NCI-H526 (cell line): ENCODE measurements around the gene RHOBTB1.
"Not testable (repeated sequence)": the region's sequence is repeated elsewhere in the genome, so short reads cannot be mapped to it uniquely, and the experiment has no call there.

Source experiments
- DNase-seq, 2 experiments: peaks; one replicate each; lab custom pipeline; 2025; lab: John Stamatoyannopoulos, UW

Gene RHOBTB1

DNA sequence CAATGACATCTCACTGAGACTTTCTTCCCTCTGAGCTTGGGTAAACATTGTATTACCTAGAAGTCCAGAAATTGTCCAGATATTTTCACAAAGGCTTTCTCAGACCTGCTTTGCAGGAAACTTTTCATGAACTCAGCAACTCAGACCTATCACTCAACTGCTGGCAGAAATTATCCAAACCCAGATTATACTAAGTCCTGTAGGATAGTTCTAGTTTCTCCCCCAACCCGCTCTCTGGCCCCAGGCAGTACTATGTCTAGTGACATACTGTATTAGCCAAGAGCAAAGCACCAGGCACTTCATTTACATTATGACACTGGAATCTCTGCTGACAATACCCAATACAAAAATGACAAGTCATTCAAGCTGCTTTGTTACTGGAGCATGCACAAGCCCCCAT, 75.0 kb downstream of the RHOBTB1 start:
- DNase-seq, result no peak

- DNase-seq, result peak in 1 of 2 experiments; percentile 31
Measured at GRCh38 chr10:60865198-60865783, 78.7 kb downstream of the RHOBTB1 start.

DNA sequence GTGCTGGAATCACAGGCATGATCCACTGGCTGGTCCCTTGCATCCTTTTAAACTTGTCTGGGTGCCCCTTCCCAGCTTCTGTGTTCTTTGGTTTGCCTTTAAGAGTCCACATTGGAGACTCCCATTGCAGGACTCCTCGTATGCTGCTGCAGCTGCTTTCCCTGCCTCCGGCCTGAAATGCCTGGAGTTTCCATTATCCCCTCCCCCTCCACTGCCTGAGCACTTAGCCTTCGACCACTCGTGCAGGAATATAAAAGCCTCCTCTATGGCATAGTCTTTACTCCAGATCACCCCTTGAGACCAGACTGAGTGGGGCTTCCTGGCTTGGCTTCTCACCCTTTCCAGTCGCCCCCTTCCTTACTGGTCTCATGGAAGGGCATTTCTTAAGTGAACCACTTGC, 80.2 kb downstream of the RHOBTB1 start:
- DNase-seq, result peak; percentile 92

DNA sequence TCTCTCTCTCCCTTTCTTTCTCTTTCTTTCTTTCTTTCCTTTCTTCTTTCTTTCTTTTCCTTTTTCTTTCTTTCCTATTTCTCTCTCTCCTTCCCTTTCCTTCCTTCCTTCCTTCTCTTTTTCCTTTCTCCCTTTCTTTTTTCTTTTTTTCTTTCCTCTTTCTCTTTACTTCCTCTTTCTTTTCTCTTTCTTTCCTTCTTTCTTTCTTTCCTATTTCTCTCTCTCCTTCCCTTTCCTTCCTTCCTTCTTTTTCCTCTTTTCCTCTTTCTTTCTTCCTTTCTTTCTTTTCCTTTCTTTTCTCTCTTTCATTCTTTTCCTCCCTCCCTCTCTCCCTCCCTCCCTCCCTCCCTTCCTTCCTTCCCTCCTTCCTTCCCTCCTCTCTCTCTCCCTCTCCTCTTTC, 81.5 kb downstream of the RHOBTB1 start:
- DNase-seq, result no peak

DNA sequence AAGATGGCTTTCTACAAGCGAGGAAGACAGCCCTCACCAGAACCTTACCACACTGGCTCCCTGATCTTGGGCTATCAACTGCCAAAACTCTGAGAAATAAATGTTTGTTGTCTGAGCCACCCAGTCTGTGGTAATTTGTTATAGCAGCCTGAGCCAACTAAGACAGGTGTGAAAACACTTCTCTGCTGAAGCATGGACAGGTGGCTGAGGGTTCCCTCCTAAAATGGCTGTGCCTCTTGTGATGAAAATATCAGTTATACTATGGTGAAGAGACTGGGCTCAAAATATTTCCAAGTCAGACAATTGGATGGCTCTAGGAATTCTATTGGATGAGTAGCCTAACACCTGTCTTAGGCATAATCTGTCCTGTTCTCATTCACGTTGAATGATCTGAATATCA, 87.6 kb downstream of the RHOBTB1 start:
- DNase-seq, result no peak

- no peak for DNase-seq
Measured at GRCh38 chr10:60853637-60854036, 90.3 kb downstream of the RHOBTB1 start.

GRCh38 chr10:60853107-60853506, 90.9 kb downstream of the RHOBTB1 start:
- DNase-seq, result no peak

DNA sequence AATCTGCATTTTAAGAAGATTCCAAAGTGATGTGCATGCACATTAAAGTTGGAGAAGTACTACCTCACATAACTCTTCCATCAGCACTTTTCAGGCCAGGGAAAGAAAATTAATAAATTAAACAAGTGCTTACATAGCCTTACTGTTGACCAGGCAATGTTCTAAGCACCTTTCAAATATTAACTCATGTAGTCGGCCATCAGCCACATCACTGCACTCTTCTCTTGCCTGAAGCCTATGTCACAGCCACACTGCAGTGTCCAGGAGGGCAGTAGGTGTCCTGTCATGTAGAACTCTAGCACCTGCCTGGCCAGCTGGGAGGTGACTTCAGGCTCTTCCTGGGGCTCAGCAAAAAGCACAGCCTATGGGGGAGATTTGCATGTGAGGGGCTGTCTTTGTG, 94.2 kb downstream of the RHOBTB1 start:
- DNase-seq, result no peak

GRCh38 chr10:60849217-60849616, 94.8 kb downstream of the RHOBTB1 start:
- DNase-seq, result no peak

GRCh38 chr10:60848680-60849079, 95.3 kb downstream of the RHOBTB1 start:
- DNase-seq, result no peak

GRCh38 chr10:60848126-60848525, 95.9 kb downstream of the RHOBTB1 start:
- DNase-seq, result no peak

DNA sequence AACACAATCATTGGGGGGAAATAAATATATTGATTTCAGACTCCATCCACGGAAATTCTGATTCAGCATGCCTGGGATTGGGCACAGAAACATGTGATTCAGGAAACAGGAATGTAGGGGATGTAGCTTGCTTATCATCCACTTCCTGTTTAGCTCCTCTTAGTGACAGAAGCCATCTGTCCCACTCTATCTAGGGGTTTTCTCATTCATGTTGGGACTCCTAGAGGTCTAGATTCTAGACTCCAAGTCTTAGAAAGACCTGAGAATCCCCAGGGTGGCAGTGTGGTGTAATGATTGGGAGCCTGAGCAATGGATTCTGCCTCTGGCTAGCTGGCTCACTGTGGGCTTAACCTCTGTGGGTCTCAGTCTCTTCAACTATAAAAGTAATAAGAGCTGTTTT, 97.8 kb downstream of the RHOBTB1 start:
- DNase-seq, result no peak

GRCh38 chr10:60845038-60845437, 98.9 kb downstream of the RHOBTB1 start:
- no peak for DNase-seq

DNA sequence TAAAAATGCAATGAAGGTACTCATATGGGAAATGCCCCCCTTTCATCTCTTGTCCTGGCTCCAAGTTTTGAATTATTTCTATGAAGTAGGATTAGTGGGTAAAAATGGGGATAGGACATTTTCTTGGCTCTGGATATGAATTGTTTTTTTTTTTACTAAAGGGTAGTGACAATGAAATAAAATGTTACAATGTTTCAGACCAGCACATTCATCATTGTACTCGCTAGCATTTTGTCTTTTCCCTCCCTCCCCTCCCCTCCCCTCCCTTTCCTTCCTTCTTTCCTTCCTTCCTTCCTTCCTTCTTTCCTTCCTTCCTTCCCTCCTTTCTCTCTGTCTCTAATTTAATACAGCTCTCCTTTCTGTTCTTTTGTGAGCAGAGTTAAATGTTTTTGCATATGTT, 101.3 kb downstream of the RHOBTB1 start:
- DNase-seq, result no peak

DNA sequence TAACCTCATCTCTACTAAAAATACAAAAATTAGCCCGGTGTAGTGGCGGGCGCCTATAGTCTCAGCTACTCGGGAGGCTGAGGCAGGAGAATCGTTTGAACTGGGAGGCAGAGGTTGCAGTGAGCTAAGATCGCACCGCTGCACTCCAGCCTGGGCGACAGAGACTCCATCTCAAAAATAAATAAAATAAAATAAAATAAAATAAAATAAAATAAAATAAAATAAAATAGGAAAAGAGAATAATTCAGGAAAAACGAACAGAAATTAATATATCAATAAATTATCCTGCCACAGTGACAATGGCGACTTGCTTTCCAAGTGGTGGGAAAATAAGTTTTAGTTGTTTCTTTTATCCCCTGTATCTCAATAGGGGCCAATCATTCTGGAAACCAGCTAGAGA, 102.8 kb downstream of the RHOBTB1 start:
- DNase-seq, result not testable (repeated sequence)

DNA sequence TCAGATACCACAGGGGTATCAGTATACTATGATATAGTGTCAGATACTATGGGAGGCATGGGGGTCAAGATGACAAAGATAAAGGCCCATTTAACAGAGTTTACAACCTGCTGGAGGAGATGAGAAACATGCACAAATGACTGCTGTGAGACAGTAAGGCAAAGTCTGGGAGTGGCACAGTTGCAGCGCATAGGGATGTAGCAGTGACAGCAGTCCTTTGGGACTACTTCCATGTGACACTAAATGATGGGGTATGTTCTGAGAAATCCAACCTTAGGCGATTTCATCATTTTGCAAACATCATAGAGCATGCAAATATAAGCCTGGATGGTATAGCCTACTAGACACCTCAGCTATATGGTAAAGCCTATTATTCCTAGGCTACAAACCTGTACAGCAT, 108.9 kb downstream of the RHOBTB1 start:
- no peak for DNase-seq

DNA sequence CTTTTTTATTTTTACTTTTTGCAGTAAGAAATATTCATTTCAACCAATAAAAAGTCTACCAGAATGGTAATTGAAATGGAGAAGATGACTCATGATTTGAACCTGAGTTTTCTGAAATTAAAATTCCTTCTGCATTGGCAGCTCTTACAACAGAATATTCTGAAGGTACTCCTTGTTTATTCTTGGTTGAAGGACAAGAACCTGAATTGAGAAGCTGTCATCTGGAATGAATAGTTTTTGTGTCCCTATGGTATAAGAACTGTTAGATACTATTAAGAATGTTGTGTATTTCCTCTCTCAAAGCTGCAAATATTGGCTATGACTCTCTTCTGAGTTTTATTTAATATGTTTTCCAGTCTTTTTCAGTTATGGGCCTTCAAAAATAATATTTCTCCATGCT, 109.6 kb downstream of the RHOBTB1 start:
- no peak for DNase-seq

DNA sequence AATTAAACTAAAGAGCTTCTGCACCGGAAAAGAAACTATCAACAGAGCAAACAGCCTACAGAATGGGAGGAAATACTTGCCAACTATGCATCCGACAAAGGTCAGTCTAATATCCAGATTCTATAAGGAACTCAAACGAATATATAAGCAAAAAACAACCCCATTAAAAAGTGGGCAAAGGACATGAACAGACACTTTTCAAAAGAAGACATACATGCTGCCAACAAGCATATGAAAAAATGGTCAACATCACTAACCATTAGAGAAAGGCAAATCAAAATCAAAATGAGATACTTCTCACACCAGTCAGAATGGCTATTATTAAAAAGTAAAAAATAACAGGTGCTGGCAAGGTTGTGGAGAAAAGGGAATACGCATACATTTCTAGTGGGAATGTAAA, 111.8 kb downstream of the RHOBTB1 start:
- DNase-seq, result not testable (repeated sequence)

DNA sequence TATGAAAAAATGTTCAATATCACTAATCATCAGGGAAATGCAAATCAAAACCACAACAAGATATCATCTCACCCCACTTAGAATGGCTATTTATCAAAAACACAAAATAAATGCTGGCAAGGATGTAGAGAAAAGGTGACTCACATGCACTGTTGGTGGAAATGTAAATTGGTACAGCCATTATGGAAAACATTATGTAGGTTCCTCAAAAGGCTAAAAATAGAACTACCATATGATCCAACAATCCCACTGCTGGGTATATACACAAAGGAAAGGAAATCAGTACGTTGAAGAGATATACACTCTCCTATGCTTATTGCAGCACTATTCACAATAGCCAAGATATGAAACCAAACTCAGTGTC, 115.5 kb downstream of the RHOBTB1 start:
- peak; percentile 54 to 60 for DNase-seq

DNA sequence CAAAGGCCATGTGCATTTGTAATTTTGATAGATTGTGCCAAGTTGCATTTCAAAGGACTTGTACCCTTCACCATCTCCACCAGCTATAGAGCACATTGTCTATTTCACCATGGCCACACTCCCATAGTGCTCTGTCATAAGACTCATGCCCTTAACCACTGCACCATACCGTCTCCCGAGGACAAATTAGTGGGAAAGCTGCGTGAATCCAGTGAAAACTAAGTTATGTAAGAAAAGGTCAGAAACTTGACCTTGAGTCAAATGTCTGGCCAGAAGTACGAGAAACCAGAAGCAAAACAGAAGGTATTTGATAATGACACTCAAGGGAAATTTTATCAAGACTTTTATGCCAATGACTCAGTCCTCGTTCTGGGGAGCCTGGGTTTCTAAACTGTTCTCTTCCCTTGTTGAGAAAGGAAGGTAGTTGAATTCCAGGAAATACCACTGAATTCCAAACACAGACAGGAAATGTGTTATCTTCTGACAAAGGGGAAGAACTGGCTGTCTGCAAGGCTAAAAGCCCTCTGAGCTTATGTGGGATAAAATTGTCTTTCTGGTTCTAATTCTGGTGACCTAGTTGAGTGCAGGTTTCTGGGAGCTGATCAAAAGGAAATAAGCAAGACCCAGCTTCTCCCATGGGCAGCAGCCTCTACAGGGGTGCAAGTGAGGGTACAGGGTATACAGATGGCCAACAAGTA, 116.0 kb downstream of the RHOBTB1 start:
- peak in 1 of 2 experiments; percentile 51 for DNase-seq

GRCh38 chr10:60825520-60825919, 118.5 kb downstream of the RHOBTB1 start:
- DNase-seq, result no peak

DNA sequence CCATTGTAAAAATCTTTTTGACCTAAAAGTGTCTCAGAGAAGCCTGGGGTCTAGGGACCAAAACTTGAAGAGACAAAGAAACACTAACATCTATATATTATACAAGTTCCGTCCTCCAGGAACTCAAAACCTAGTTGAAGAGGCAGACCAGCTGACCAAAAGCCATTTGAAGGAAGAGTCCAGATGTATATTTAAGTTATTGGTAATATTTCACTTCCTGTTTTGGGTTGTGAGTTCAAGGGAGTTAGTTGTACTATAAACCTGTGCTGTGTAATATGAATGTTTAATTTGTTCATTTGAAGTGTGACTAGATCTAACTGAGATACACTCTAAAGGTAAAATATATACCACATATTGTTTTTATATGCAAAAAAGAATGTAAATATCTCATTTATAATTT, 120.7 kb downstream of the RHOBTB1 start:
- no peak for DNase-seq

GRCh38 chr10:60822809-60823208, 121.2 kb downstream of the RHOBTB1 start:
- no peak for DNase-seq

DNA sequence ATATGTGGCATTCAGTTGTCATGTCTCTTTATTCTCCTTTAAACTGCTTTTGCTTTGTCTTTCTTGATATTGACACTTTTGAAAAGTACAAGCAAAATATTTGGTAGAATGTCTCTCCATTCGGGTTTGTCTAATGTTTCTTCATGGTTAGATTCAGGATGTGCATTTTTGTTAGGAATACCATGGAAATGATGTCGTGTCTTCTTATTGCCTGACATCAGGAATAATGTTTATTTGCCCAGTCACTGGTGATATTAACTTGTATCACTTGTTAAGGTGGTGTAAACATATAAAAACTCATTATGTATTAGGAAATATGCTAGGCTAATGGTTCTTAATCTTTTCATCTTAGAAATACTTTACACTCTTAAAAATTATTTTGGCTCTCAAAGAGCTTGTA, 122.3 kb downstream of the RHOBTB1 start:
- no peak for DNase-seq
